ACC112 (cell line): ENCODE measurements around the gene ZCWPW1.

Source experiments
- H2AFZ ChIP-seq: fragments of 200-600 bp; sonication (generic); one replicate; pipeline ENCODE4 v1.6.0; 2017; ENCODE audit warnings: antibody characterized with exemption, low read length; ENCODE audit not compliant: unreplicated experiment
- H3K27ac ChIP-seq: fragments of 200-600 bp; sonication (generic); 2 replicates; pipeline ENCODE4 v1.5.1; 2014; ENCODE audit warnings: low read depth, mild to moderate bottlenecking, antibody characterized with exemption, low read length, moderate library complexity
- H3K27me3 ChIP-seq: fragments of 200-600 bp; sonication (generic); 2 replicates; pipeline ENCODE4 v1.6.1; 2014; ENCODE audit warnings: mild to moderate bottlenecking, antibody characterized with exemption, low read length, moderate library complexity, mixed read lengths; ENCODE audit not compliant: insufficient read depth
- H3K36me3 ChIP-seq: fragments of 200-600 bp; sonication (generic); 2 replicates; pipeline ENCODE4 v1.6.1; 2016; ENCODE audit warnings: mild to moderate bottlenecking, antibody characterized with exemption, low read length, moderate library complexity, mixed read lengths; ENCODE audit not compliant: insufficient read depth
- H3K4me1 ChIP-seq: fragments of 200-600 bp; sonication (generic); one replicate; pipeline ENCODE4 v1.6.1; 2016; ENCODE audit warnings: low read length, mixed read lengths; ENCODE audit not compliant: insufficient read depth, unreplicated experiment, control insufficient read depth
- H3K4me3 ChIP-seq: fragments of 200-600 bp; sonication (generic); 2 replicates; pipeline ENCODE4 v1.5.1; 2014; ENCODE audit warnings: mild to moderate bottlenecking, low read depth, low read length
- H3K79me2 ChIP-seq: fragments of 200-600 bp; sonication (generic); one replicate; pipeline ENCODE4 v1.6.0; 2016; ENCODE audit warnings: low read length; ENCODE audit not compliant: control insufficient read depth, unreplicated experiment, insufficient read depth

The ZCWPW1 gene

GRCh38 chr7:100397315-100398081, 31.0 kb downstream of the ZCWPW1 start:
- no peak overlapping the region for H2AFZ ChIP-seq
- no peaks in the 10 kb centered on the region for H3K79me2 ChIP-seq
- no peak overlapping the region for H3K27ac ChIP-seq
- no peaks in the 10 kb centered on the region for H3K27me3 ChIP-seq
- no peaks in the 10 kb centered on the region for H3K36me3 ChIP-seq
- H3K4me1 ChIP-seq: peaks cover 3% of the 10 kb centered on the region
- H3K4me3 ChIP-seq: no peak overlapping the region

- H3K4me1 ChIP-seq: peaks cover 10% of the 10 kb centered on the region
- H3K79me2 ChIP-seq: no peaks in the 10 kb centered on the region
- H3K27me3 ChIP-seq: no peaks in the 10 kb centered on the region
- no peak overlapping the region for H3K27ac ChIP-seq
- H3K36me3 ChIP-seq: no peaks in the 10 kb centered on the region
- H3K4me3 ChIP-seq: no peak overlapping the region
- H2AFZ ChIP-seq: no peak overlapping the region
Observed at GRCh38 chr7:100396421-100396982, 32.0 kb downstream of the ZCWPW1 start.

GRCh38 chr7:100394077-100394476, 34.4 kb downstream of the ZCWPW1 start:
- Histone ChIP-seq H3K79me2 (no peaks in the 10 kb centered on the region), H3K36me3 (no peaks in the 10 kb centered on the region), H3K27me3 (no peaks in the 10 kb centered on the region), H3K4me3 (no peak overlapping the region), H3K27ac (no peak overlapping the region), H3K4me1 (peaks cover 10% of the 10 kb centered on the region), H2AFZ (no peak overlapping the region)

- Histone ChIP-seq H3K4me1 (peaks cover 10% of the 10 kb centered on the region), H3K79me2 (no peaks in the 10 kb centered on the region), H3K27ac (no peak overlapping the region), H3K4me3 (no peak overlapping the region), H3K36me3 (no peaks in the 10 kb centered on the region), H3K27me3 (no peaks in the 10 kb centered on the region), H2AFZ (no peak overlapping the region)
Observed at GRCh38 chr7:100393233-100393905, 35.1 kb downstream of the ZCWPW1 start.

GRCh38 chr7:100390286-100391009, 38.1 kb downstream of the ZCWPW1 start:
- Histone ChIP-seq H2AFZ (no peak overlapping the region), H3K27me3 (no peaks in the 10 kb centered on the region), H3K27ac (no peak overlapping the region), H3K36me3 (no peaks in the 10 kb centered on the region), H3K4me3 (no peak overlapping the region), H3K4me1 (peaks cover 10% of the 10 kb centered on the region), H3K79me2 (no peaks in the 10 kb centered on the region)

GRCh38 chr7:100389437-100390088, 38.9 kb downstream of the ZCWPW1 start:
- Histone ChIP-seq H2AFZ (no peak overlapping the region), H3K27me3 (no peaks in the 10 kb centered on the region)

GRCh38 chr7:100387695-100388094, 40.8 kb downstream of the ZCWPW1 start:
- H2AFZ ChIP-seq: no peak overlapping the region
- H3K79me2 ChIP-seq: no peaks in the 10 kb centered on the region
- H3K36me3 ChIP-seq: no peaks in the 10 kb centered on the region
- no peak overlapping the region for H3K4me3 ChIP-seq
- peaks cover 9% of the 10 kb centered on the region for H3K4me1 ChIP-seq
- H3K27me3 ChIP-seq: no peaks in the 10 kb centered on the region
- no peak overlapping the region for H3K27ac ChIP-seq

More at GRCh38 chr7:100389437-100390088, 38.9 kb downstream of the ZCWPW1 start:
- Histone ChIP-seq H3K4me1 (peaks cover 10% of the 10 kb centered on the region), H3K36me3 (no peaks in the 10 kb centered on the region), H3K79me2 (no peaks in the 10 kb centered on the region), H3K4me3 (no peak overlapping the region), H3K27ac (no peak overlapping the region)

- Histone ChIP-seq H3K4me1 (peaks cover 2% of the 10 kb centered on the region), H3K4me3 (no peak overlapping the region), H3K79me2 (no peaks in the 10 kb centered on the region), H3K36me3 (no peaks in the 10 kb centered on the region), H2AFZ (no peak overlapping the region), H3K27ac (no peak overlapping the region), H3K27me3 (no peaks in the 10 kb centered on the region)
Observed at GRCh38 chr7:100386940-100387339, 41.6 kb downstream of the ZCWPW1 start.

- H3K4me1 ChIP-seq: no peaks in the 10 kb centered on the region
Observed at GRCh38 chr7:100384628-100385294, 43.7 kb downstream of the ZCWPW1 start.

More at GRCh38 chr7:100384628-100385294, 43.7 kb downstream of the ZCWPW1 start:
- H2AFZ ChIP-seq: no peak overlapping the region
- H3K4me3 ChIP-seq: no peak overlapping the region
- H3K27ac ChIP-seq: no peak overlapping the region
- no peaks in the 10 kb centered on the region for H3K79me2 ChIP-seq
- no peaks in the 10 kb centered on the region for H3K36me3 ChIP-seq
- no peaks in the 10 kb centered on the region for H3K27me3 ChIP-seq
